ENCODE results near the gene C2.
"Not testable (repeated sequence)": the region's sequence is repeated elsewhere in the genome, so short reads cannot be mapped to it uniquely, and the experiment has no call there.

C2 gene

GRCh38 chr6:31927863-31928671 is 550 bp downstream of the C2 start:
- no peak for DNase-seq

DNA sequence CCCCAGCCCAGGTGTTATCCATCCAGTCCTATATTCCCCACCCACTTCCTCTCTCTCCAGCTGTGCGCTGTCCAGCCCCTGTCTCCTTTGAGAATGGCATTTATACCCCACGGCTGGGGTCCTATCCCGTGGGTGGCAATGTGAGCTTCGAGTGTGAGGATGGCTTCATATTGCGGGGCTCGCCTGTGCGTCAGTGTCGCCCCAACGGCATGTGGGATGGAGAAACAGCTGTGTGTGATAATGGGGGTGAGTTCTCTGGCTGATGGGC is 1.1 kb downstream of the C2 start:
- no peak for DNase-seq

- DNase-seq, result no peak
These were observed 3.4 kb downstream of the C2 start for GRCh38 chr6:31930962-31931361.

DNA sequence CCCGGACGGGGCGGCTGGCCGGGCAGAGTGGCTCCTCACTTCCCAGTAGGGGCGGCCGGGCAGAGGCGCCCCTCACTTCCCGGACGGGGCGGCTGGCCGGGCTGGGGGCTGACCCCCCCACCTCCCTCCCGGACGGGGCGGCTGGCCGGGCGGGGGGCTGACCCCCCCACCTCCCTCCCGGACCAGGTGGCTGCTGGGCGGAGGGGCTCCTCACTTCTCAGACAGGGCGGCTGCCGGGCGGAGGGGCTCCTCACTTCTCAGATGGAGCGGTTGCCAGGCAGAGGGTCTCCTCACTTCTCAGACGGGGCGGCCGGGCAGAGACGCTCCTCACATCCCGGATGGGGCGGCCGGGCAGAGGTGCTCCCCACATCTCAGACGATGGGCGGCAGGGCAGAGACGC is 4.6 kb downstream of the C2 start:
- not testable (repeated sequence) for DNase-seq

DNA sequence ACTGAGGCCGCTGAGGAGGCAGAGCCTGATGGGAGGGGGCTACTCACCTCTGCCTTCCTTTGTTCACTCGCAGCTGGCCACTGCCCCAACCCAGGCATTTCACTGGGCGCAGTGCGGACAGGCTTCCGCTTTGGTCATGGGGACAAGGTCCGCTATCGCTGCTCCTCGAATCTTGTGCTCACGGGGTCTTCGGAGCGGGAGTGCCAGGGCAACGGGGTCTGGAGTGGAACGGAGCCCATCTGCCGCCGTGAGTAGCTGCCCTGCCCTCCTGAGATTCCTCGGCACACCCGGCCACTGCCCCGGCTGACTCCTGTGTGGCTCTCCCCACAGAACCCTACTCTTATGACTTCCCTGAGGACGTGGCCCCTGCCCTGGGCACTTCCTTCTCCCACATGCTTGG is 6.0 kb downstream of the C2 start:
- no peak for DNase-seq

DNA sequence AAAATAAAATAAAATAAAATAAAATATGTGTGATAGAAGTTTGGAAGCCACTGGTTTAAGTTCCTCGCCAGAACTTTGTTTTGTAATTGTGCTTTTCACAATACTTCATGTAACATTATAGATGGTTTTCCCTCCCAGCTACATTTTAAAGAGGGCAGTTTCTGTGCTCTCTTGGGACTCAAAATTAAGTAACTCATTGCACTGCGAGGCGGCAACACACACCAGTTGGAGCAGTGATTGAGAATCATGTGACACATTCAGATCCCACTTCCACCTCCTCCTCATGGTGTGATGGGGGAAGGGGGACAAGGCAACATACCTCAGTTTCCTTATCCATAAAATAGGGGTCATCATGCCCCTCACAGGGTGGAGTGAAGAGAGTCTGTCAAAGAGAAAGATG is 7.5 kb downstream of the C2 start:
- DNase-seq, result no peak

DNA sequence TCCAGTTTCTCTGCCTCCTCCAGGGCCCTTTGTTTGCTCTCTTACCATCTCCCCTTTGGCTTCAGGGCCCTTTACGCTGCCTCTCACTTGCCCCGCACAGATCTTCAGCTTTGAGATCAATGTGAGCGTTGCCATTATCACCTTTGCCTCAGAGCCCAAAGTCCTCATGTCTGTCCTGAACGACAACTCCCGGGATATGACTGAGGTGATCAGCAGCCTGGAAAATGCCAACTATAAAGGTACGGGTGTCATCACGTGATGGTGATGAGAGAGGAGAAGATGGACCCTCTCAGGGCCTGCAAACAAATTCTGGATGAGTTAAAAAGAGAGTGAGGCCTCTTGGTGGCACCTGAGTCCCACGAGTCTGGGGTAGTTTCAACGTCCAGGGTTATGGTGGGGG is 8.3 kb downstream of the C2 start:
- no peak for DNase-seq

- no peak for DNase-seq
These were observed 12.7 kb downstream of the C2 start for GRCh38 chr6:31940256-31940664.

DNA sequence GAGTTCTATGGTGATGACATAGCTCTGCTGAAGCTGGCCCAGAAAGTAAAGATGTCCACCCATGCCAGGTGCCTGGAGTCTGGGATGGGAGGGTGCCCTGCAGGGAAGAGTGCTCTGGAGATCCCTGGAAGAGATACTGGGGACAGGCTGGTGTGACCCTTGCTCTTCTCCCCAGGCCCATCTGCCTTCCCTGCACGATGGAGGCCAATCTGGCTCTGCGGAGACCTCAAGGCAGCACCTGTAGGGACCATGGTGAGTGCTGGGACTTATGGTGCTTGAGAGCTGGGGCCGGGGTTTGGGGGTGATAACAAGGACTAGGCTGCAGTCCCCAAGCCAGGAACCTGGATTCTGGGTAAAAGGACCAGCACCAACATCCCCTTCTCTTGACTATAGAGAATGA is 16.2 kb downstream of the C2 start:
- DNase-seq, result no peak

DNA sequence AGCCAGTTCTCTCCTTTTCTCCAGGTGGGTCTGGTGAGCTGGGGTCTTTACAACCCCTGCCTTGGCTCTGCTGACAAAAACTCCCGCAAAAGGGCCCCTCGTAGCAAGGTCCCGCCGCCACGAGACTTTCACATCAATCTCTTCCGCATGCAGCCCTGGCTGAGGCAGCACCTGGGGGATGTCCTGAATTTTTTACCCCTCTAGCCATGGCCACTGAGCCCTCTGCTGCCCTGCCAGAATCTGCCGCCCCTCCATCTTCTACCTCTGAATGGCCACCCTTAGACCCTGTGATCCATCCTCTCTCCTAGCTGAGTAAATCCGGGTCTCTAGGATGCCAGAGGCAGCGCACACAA is 17.6 kb downstream of the C2 start:
- no peak for DNase-seq

DNA sequence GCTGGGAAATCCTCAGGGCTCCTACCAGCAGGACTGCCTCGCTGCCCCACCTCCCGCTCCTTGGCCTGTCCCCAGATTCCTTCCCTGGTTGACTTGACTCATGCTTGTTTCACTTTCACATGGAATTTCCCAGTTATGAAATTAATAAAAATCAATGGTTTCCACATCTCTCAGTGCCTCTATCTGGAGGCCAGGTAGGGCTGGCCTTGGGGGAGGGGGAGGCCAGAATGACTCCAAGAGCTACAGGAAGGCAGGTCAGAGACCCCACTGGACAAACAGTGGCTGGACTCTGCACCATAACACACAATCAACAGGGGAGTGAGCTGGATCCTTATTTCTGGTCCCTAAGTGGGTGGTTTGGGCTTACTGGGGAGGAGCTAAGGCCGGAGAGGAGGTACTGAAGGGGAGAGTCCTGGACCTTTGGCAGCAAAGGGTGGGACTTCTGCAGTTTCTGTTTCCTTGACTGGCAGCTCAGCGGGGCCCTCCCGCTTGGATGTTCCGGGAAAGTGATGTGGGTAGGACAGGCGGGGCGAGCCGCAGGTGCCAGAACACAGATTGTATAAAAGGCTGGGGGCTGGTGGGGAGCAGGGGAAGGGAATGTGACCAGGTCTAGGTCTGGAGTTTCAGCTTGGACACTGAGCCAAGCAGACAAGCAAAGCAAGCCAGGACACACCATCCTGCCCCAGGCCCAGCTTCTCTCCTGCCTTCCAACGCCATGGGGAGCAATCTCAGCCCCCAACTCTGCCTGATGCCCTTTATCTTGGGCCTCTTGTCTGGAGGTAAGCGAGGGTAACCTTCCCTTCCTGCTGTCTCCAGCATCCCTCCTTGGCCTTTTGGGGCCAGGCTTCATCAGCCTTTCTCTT is 18.2 kb downstream of the C2 start, which contains the start of gene CFB:
TSS of gene CFB (plus strand) at position 589 of the 863 bp plus-strand sequence. CDS start at position 716, 127 bp downstream.
- DNase-seq, result no peak

GRCh38 chr6:31946370-31946885 is 18.9 kb downstream of the C2 start:
- no peak for DNase-seq

GRCh38 chr6:31947070-31947675 is 19.7 kb downstream of the C2 start:
- DNase-seq, result no peak

GRCh38 chr6:31947864-31948263 is 20.3 kb downstream of the C2 start:
- no peak for DNase-seq

DNA sequence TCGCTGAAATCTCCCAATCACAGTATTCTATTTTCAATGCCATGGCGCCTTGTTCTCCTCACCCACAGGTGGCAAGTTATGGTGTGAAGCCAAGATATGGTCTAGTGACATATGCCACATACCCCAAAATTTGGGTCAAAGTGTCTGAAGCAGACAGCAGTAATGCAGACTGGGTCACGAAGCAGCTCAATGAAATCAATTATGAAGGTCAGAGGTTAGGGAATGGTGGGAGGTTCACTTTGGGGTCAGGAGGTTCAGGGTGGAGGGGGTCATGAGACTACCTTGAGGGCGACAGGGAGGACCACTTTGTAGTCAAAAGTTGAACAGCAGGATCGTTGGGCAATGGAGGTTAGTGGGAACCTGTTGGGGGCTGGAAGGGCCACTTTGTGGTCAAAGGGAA is 20.8 kb downstream of the C2 start:
- no peak for DNase-seq

DNA sequence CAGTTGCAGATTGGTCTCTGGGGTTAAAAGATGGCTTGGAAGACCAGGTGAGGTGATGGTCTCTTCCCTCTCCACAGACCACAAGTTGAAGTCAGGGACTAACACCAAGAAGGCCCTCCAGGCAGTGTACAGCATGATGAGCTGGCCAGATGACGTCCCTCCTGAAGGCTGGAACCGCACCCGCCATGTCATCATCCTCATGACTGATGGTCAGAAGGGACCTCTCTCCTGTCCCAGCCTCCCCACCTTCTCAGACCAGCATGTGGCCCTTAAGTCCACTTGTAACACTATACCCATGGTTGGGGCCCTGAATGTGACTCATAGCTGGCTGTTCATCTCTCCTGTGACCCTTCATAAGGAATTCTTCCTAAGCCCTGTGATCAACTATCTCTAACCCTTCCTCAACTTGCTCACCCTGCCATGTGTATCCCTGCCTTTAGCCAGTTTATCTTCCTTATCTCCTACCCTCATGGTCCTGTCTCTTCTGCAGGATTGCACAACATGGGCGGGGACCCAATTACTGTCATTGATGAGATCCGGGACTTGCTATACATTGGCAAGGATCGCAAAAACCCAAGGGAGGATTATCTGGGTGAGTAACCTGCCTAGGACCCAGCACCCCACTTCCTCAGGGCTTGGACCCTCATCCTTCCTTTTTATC is 21.4 kb downstream of the C2 start:
- no peak for DNase-seq

DNA sequence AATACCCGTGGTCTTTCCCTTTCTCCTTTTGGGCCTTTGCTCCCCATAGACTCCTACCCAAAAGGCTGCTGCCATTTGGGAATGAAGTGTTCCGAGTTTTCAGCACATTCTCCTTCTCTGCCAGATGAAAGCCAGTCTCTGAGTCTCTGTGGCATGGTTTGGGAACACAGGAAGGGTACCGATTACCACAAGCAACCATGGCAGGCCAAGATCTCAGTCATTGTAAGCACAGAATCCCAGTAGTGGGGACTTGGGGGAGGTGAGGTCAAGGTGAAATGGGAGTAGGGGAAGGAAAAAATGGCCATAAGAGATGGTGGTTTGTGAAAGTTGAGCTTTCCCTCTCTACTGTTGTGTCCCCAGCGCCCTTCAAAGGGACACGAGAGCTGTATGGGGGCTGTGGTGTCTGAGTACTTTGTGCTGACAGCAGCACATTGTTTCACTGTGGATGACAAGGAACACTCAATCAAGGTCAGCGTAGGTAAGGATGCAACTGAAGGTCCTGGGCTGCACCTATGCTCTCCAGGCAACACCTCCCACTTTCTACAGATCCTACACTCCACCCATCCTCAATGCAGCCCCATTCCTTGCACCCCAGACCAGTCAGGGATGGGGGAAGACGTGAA is 22.5 kb downstream of the C2 start:
- DNase-seq, result no peak

GRCh38 chr6:31952140-31952805 is 24.8 kb downstream of the C2 start:
- DNase-seq, result no peak

DNA sequence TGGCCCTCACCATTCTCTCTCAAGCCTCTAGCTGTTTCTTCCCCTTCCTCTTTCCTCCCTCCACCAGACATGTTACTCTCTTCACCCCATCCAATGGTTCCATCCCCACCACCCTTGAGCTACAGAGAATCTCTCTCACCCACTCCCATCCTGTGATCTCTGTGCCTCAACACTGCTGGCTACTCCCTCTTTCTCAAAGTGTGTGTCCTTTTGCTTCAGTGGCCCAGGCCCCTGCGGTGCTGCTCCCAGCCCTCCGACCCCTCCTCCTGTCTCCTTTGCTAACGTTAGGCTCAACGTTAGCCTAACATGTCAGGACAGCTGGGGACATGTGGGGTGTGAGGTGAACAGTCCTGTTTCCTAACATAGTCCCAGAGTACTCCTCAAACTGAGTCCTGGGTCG is 25.4 kb downstream of the C2 start:
- DNase-seq, result no peak

DNA sequence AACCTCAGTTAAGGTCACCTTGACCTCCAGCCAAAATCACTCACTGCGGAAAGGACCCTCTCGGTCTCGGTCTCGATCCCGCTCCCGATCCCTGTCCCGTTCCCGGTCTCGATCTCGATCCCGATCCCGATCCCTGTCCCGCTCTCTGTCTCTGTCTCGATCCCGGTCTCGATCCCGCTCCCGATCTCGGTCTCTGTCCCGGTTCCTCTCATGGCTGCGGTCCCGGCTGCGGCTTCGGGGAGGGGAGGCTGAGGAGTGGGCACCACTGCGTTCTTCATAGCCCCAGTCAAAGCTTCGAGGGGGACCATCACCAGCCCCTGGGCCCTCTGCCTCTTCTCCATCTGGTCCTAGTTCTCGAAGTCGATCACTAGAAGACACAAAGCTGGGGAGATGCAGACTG is 27.0 kb downstream of the C2 start:
- no peak for DNase-seq

- DNase-seq, result no peak
These were observed 29.3 kb downstream of the C2 start for GRCh38 chr6:31956796-31957195.

DNA sequence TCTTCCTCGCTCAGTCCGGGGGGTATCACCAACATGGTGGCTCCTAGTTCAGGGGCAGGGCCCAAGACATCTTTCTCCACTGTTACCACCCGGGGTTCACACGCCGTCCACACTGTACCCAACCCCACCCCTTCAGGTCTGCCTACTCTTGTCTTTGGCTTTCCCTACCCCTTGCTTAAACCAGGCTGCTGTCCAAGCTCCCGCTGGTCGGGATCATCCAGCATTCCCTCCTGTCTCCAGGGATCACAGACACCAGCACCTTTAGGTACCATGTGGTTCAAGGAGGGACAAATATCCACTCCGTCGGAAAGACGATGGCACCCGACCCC is 30.9 kb downstream of the C2 start:
- DNase-seq, result no peak
